ENCODE data around the gene CAPN13.

The CAPN13 gene

GRCh38 chr2:30765876-30766470 lies 41.3 kb downstream of the CAPN13 start:
- Histone ChIP-seq H3K9me3 (ENCODE audit: control insufficient read depth in 2 of 2, low read length in 2 of 2) (no peaks in the 10 kb centered on the region), H3K27me3 (ENCODE audit: control insufficient read depth in 2 of 2, insufficient read depth in 2 of 2, low read length in 2 of 2) (peaks cover 0 to 2% of the 10 kb centered on the region in 2 donors), H3K27ac (ENCODE audit: low read depth in 2 of 2, low read length in 2 of 2) (no peak overlapping the region), H3K36me3 (ENCODE audit: control insufficient read depth in 2 of 2, insufficient read depth in 2 of 2, low read length in 2 of 2) (peaks cover 15 to 17% of the 10 kb centered on the region in 2 donors), H3K4me1 (ENCODE audit: control insufficient read depth in 2 of 2, insufficient read depth in 2 of 2, low read length in 2 of 2) (no peaks in the 10 kb centered on the region), H3K9ac (ENCODE audit: low read depth in 1 of 2, low read length in 2 of 2) (no peak overlapping the region), H3K4me3 (ENCODE audit: low read length in 2 of 2) (no peak overlapping the region)

- Histone ChIP-seq H3K27ac (ENCODE audit: low read depth in 2 of 2, low read length in 2 of 2) (no peak overlapping the region), H3K27me3 (ENCODE audit: control insufficient read depth in 2 of 2, insufficient read depth in 2 of 2, low read length in 2 of 2) (peaks cover 0 to 2% of the 10 kb centered on the region in 2 donors), H3K4me3 (ENCODE audit: low read length in 2 of 2) (no peak overlapping the region), H3K4me1 (ENCODE audit: control insufficient read depth in 2 of 2, insufficient read depth in 2 of 2, low read length in 2 of 2) (no peaks in the 10 kb centered on the region), H3K9me3 (ENCODE audit: control insufficient read depth in 2 of 2, low read length in 2 of 2) (no peaks in the 10 kb centered on the region), H3K36me3 (ENCODE audit: control insufficient read depth in 2 of 2, insufficient read depth in 2 of 2, low read length in 2 of 2) (peaks cover 15 to 19% of the 10 kb centered on the region in 2 donors), H3K9ac (ENCODE audit: low read depth in 1 of 2, low read length in 2 of 2) (no peak overlapping the region)
These were observed 42.1 kb downstream of the CAPN13 start for GRCh38 chr2:30765191-30765590.

- H3K4me1 ChIP-seq (ENCODE audit: control insufficient read depth in 2 of 2, insufficient read depth in 2 of 2, low read length in 2 of 2), result no peaks in the 10 kb centered on the region
- no peak overlapping the region for H3K4me3 ChIP-seq (ENCODE audit: low read length in 2 of 2)
- H3K27ac ChIP-seq (ENCODE audit: low read depth in 2 of 2, low read length in 2 of 2), result no peak overlapping the region
- H3K9ac ChIP-seq (ENCODE audit: low read depth in 1 of 2, low read length in 2 of 2), result no peak overlapping the region
- peaks cover 14 to 19% of the 10 kb centered on the region in 2 donors for H3K36me3 ChIP-seq (ENCODE audit: control insufficient read depth in 2 of 2, insufficient read depth in 2 of 2, low read length in 2 of 2)
- H3K27me3 ChIP-seq (ENCODE audit: control insufficient read depth in 2 of 2, insufficient read depth in 2 of 2, low read length in 2 of 2), result peaks cover 0 to 2% of the 10 kb centered on the region in 2 donors
- H3K9me3 ChIP-seq (ENCODE audit: control insufficient read depth in 2 of 2, low read length in 2 of 2), result no peaks in the 10 kb centered on the region
These were observed 43.0 kb downstream of the CAPN13 start for GRCh38 chr2:30764021-30764800.

- Histone ChIP-seq H3K9me3 (ENCODE audit: control insufficient read depth in 2 of 2, low read length in 2 of 2) (no peaks in the 10 kb centered on the region), H3K36me3 (ENCODE audit: control insufficient read depth in 2 of 2, insufficient read depth in 2 of 2, low read length in 2 of 2) (peaks cover 9 to 12% of the 10 kb centered on the region in 2 donors), H3K9ac (ENCODE audit: low read depth in 1 of 2, low read length in 2 of 2) (no peak overlapping the region), H3K4me3 (ENCODE audit: low read length in 2 of 2) (no peak overlapping the region), H3K4me1 (ENCODE audit: control insufficient read depth in 2 of 2, insufficient read depth in 2 of 2, low read length in 2 of 2) (no peaks in the 10 kb centered on the region), H3K27ac (ENCODE audit: low read depth in 2 of 2, low read length in 2 of 2) (no peak overlapping the region), H3K27me3 (ENCODE audit: control insufficient read depth in 2 of 2, insufficient read depth in 2 of 2, low read length in 2 of 2) (no peaks in the 10 kb centered on the region)
These were observed 44.0 kb downstream of the CAPN13 start for GRCh38 chr2:30763151-30763660.

GRCh38 chr2:30761226-30761625 lies 46.0 kb downstream of the CAPN13 start:
- Histone ChIP-seq H3K4me3 (ENCODE audit: low read length in 2 of 2) (no peak overlapping the region), H3K27ac (ENCODE audit: low read depth in 2 of 2, low read length in 2 of 2) (no peak overlapping the region), H3K36me3 (ENCODE audit: control insufficient read depth in 2 of 2, insufficient read depth in 2 of 2, low read length in 2 of 2) (peaks cover 9 to 13% of the 10 kb centered on the region in 2 donors), H3K9ac (ENCODE audit: low read depth in 1 of 2, low read length in 2 of 2) (no peak overlapping the region), H3K9me3 (ENCODE audit: control insufficient read depth in 2 of 2, low read length in 2 of 2) (no peaks in the 10 kb centered on the region), H3K4me1 (ENCODE audit: control insufficient read depth in 2 of 2, insufficient read depth in 2 of 2, low read length in 2 of 2) (no peaks in the 10 kb centered on the region), H3K27me3 (ENCODE audit: control insufficient read depth in 2 of 2, insufficient read depth in 2 of 2, low read length in 2 of 2) (peaks cover 0 to 2% of the 10 kb centered on the region in 2 donors)

GRCh38 chr2:30759481-30759880 lies 47.8 kb downstream of the CAPN13 start:
- Histone ChIP-seq H3K36me3 (ENCODE audit: control insufficient read depth in 2 of 2, insufficient read depth in 2 of 2, low read length in 2 of 2) (peaks cover 10 to 12% of the 10 kb centered on the region in 2 donors), H3K9me3 (ENCODE audit: control insufficient read depth in 2 of 2, low read length in 2 of 2) (no peaks in the 10 kb centered on the region), H3K27me3 (ENCODE audit: control insufficient read depth in 2 of 2, insufficient read depth in 2 of 2, low read length in 2 of 2) (peaks cover 0 to 4% of the 10 kb centered on the region in 2 donors), H3K9ac (ENCODE audit: low read depth in 1 of 2, low read length in 2 of 2) (no peak overlapping the region), H3K4me3 (ENCODE audit: low read length in 2 of 2) (no peak overlapping the region), H3K4me1 (ENCODE audit: control insufficient read depth in 2 of 2, insufficient read depth in 2 of 2, low read length in 2 of 2) (no peaks in the 10 kb centered on the region), H3K27ac (ENCODE audit: low read depth in 2 of 2, low read length in 2 of 2) (no peak overlapping the region)

GRCh38 chr2:30758191-30758651 lies 49.0 kb downstream of the CAPN13 start:
- no peak overlapping the region for H3K9ac ChIP-seq (ENCODE audit: low read depth in 1 of 2, low read length in 2 of 2)
- H3K4me1 ChIP-seq (ENCODE audit: control insufficient read depth in 2 of 2, insufficient read depth in 2 of 2, low read length in 2 of 2), result no peaks in the 10 kb centered on the region
- peaks cover 0 to 4% of the 10 kb centered on the region in 2 donors for H3K27me3 ChIP-seq (ENCODE audit: control insufficient read depth in 2 of 2, insufficient read depth in 2 of 2, low read length in 2 of 2)
- H3K4me3 ChIP-seq (ENCODE audit: low read length in 2 of 2), result no peak overlapping the region
- no peaks in the 10 kb centered on the region for H3K9me3 ChIP-seq (ENCODE audit: control insufficient read depth in 2 of 2, low read length in 2 of 2)
- H3K36me3 ChIP-seq (ENCODE audit: control insufficient read depth in 2 of 2, insufficient read depth in 2 of 2, low read length in 2 of 2), result peaks cover 7 to 11% of the 10 kb centered on the region in 2 donors
- no peak overlapping the region for H3K27ac ChIP-seq (ENCODE audit: low read depth in 2 of 2, low read length in 2 of 2)

- no peak overlapping the region for H3K9ac ChIP-seq (ENCODE audit: low read depth in 1 of 2, low read length in 2 of 2)
- H3K9me3 ChIP-seq (ENCODE audit: control insufficient read depth in 2 of 2, low read length in 2 of 2), result no peaks in the 10 kb centered on the region
- peaks cover 0 to 4% of the 10 kb centered on the region in 2 donors for H3K27me3 ChIP-seq (ENCODE audit: control insufficient read depth in 2 of 2, insufficient read depth in 2 of 2, low read length in 2 of 2)
- H3K27ac ChIP-seq (ENCODE audit: low read depth in 2 of 2, low read length in 2 of 2), result no peak overlapping the region
- no peak overlapping the region for H3K4me3 ChIP-seq (ENCODE audit: low read length in 2 of 2)
- H3K4me1 ChIP-seq (ENCODE audit: control insufficient read depth in 2 of 2, insufficient read depth in 2 of 2, low read length in 2 of 2), result no peaks in the 10 kb centered on the region
- peaks cover 3 to 13% of the 10 kb centered on the region in 2 donors for H3K36me3 ChIP-seq (ENCODE audit: control insufficient read depth in 2 of 2, insufficient read depth in 2 of 2, low read length in 2 of 2)
These were observed 49.5 kb downstream of the CAPN13 start for GRCh38 chr2:30757749-30758148.

GRCh38 chr2:30756971-30757370 lies 50.3 kb downstream of the CAPN13 start:
- Histone ChIP-seq H3K27ac (ENCODE audit: low read depth in 2 of 2, low read length in 2 of 2) (no peak overlapping the region), H3K9me3 (ENCODE audit: control insufficient read depth in 2 of 2, low read length in 2 of 2) (no peaks in the 10 kb centered on the region), H3K27me3 (ENCODE audit: control insufficient read depth in 2 of 2, insufficient read depth in 2 of 2, low read length in 2 of 2) (peaks cover 0 to 4% of the 10 kb centered on the region in 2 donors), H3K4me1 (ENCODE audit: control insufficient read depth in 2 of 2, insufficient read depth in 2 of 2, low read length in 2 of 2) (no peaks in the 10 kb centered on the region), H3K9ac (ENCODE audit: low read depth in 1 of 2, low read length in 2 of 2) (no peak overlapping the region), H3K36me3 (ENCODE audit: control insufficient read depth in 2 of 2, insufficient read depth in 2 of 2, low read length in 2 of 2) (peaks cover 2 to 13% of the 10 kb centered on the region in 2 donors), H3K4me3 (ENCODE audit: low read length in 2 of 2) (no peak overlapping the region)

- Histone ChIP-seq H3K9me3 (ENCODE audit: control insufficient read depth in 2 of 2, low read length in 2 of 2) (no peaks in the 10 kb centered on the region), H3K36me3 (ENCODE audit: control insufficient read depth in 2 of 2, insufficient read depth in 2 of 2, low read length in 2 of 2) (peaks cover 2 to 10% of the 10 kb centered on the region in 2 donors), H3K4me1 (ENCODE audit: control insufficient read depth in 2 of 2, insufficient read depth in 2 of 2, low read length in 2 of 2) (no peaks in the 10 kb centered on the region), H3K27me3 (ENCODE audit: control insufficient read depth in 2 of 2, insufficient read depth in 2 of 2, low read length in 2 of 2) (peaks cover 0 to 4% of the 10 kb centered on the region in 2 donors), H3K27ac (ENCODE audit: low read depth in 2 of 2, low read length in 2 of 2) (no peak overlapping the region), H3K9ac (ENCODE audit: low read depth in 1 of 2, low read length in 2 of 2) (no peak overlapping the region), H3K4me3 (ENCODE audit: low read length in 2 of 2) (no peak overlapping the region)
These were observed 51.1 kb downstream of the CAPN13 start for GRCh38 chr2:30756051-30756719.

Measured in mucosa of rectum (tissue), 2 donors.